ENCODE results near the gene GARNL3.

DNA sequence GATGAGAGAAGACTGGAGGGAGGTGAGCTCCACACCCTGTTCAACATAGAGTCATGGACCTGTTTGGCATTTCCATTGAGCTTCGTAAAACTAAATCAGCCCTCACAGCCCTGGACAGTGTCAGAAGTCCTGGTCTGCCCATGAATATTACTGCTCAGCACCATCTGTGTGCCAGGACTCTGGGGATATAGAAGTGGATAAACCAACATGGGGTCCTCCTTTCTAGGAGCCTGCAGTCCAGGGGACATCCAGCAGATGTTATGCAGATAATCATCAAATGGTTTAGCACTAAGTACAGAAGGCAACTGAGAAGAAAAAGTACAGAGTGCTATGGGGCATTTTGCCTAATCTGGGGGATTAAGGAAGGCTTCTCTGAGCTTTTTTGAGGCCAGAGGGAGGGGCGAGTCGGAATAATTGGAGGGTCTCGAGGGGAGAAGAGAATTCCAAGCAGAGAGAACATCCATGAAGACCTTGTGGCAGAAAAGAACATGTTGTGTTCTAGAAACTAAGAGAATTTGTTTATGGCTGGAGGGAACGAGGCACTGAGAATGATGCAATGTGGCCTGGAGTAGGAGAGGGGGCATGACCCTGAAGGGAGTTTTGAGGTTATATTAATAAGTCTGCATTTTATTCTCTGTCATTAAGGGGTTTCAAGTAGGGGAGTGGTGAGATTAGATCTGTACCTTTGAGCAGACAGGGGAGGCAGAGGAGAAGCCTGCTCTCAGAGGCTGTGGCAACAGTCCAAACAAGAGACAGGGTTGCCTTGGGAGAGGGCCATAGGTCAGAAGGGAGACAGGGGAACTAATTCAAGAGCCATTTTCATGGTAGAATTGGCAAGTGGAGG, 68.9 kb downstream of the GARNL3 start:
- TF ChIP-seq, protein P1, sequence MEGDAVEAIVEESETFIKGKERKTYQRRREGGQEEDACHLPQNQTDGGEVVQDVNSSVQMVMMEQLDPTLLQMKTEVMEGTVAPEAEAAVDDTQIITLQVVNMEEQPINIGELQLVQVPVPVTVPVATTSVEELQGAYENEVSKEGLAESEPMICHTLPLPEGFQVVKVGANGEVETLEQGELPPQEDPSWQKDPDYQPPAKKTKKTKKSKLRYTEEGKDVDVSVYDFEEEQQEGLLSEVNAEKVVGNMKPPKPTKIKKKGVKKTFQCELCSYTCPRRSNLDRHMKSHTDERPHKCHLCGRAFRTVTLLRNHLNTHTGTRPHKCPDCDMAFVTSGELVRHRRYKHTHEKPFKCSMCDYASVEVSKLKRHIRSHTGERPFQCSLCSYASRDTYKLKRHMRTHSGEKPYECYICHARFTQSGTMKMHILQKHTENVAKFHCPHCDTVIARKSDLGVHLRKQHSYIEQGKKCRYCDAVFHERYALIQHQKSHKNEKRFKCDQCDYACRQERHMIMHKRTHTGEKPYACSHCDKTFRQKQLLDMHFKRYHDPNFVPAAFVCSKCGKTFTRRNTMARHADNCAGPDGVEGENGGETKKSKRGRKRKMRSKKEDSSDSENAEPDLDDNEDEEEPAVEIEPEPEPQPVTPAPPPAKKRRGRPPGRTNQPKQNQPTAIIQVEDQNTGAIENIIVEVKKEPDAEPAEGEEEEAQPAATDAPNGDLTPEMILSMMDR (CRISPR knock-in tag; IDR thresholded peaks at IDR 0.05), result no peak
- no peak for TF ChIP-seq PPARG (CRISPR knock-in tag; conservative IDR thresholded peaks at IDR 0.05)
- TF ChIP-seq FOXP1 (IDR thresholded peaks at IDR 0.05), result no peak
- no peak for TF ChIP-seq FOXP1 (CRISPR knock-in tag; IDR thresholded peaks at IDR 0.05)
- TF ChIP-seq STAG1 (CRISPR knock-in tag; IDR thresholded peaks at IDR 0.05), result no peak
- no peak for TF ChIP-seq POLR2AphosphoS5 (IDR thresholded peaks at IDR 0.05; ENCODE audit: low read depth, low read length)
- TF ChIP-seq, protein P2, sequence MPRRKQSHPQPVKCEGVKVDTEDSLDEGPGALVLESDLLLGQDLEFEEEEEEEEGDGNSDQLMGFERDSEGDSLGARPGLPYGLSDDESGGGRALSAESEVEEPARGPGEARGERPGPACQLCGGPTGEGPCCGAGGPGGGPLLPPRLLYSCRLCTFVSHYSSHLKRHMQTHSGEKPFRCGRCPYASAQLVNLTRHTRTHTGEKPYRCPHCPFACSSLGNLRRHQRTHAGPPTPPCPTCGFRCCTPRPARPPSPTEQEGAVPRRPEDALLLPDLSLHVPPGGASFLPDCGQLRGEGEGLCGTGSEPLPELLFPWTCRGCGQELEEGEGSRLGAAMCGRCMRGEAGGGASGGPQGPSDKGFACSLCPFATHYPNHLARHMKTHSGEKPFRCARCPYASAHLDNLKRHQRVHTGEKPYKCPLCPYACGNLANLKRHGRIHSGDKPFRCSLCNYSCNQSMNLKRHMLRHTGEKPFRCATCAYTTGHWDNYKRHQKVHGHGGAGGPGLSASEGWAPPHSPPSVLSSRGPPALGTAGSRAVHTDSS (CRISPR knock-in tag; conservative IDR thresholded peaks at IDR 0.05), result no peak
- no peak for TF ChIP-seq BRCA1 (CRISPR knock-in tag; IDR thresholded peaks at IDR 0.05)
- no peak for TF ChIP-seq MIER2 (CRISPR knock-in tag; IDR thresholded peaks at IDR 0.05)
- no peak for TF ChIP-seq ZNF121 (CRISPR knock-in tag; IDR thresholded peaks at IDR 0.05)
- TF ChIP-seq EP300 (IDR thresholded peaks at IDR 0.05; ENCODE audit: low read depth in 2 of 2, low read length in 2 of 2), result no peak
- no peak for TF ChIP-seq EP300 (CRISPR knock-in tag; IDR thresholded peaks at IDR 0.05; ENCODE audit: borderline replicate concordance)
- TF ChIP-seq, protein P3, sequence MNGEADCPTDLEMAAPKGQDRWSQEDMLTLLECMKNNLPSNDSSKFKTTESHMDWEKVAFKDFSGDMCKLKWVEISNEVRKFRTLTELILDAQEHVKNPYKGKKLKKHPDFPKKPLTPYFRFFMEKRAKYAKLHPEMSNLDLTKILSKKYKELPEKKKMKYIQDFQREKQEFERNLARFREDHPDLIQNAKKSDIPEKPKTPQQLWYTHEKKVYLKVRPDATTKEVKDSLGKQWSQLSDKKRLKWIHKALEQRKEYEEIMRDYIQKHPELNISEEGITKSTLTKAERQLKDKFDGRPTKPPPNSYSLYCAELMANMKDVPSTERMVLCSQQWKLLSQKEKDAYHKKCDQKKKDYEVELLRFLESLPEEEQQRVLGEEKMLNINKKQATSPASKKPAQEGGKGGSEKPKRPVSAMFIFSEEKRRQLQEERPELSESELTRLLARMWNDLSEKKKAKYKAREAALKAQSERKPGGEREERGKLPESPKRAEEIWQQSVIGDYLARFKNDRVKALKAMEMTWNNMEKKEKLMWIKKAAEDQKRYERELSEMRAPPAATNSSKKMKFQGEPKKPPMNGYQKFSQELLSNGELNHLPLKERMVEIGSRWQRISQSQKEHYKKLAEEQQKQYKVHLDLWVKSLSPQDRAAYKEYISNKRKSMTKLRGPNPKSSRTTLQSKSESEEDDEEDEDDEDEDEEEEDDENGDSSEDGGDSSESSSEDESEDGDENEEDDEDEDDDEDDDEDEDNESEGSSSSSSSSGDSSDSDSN (CRISPR knock-in tag; IDR thresholded peaks at IDR 0.05), result no peak
